ENCODE data around the gene B4GALT5.
A peak's percentile ranks its signal among the peaks of the same experiment; 100 is the strongest.
"Not testable (repeated sequence)": the region's sequence is repeated elsewhere in the genome, so short reads cannot be mapped to it uniquely, and the experiment has no call there.

The B4GALT5 gene

GRCh38 chr20:49677777-49678758 lies 35.6 kb downstream of the B4GALT5 start:
- no peak for DNase-seq

- peak; percentile 43 for DNase-seq
Measured at GRCh38 chr20:49676581-49677291, 36.9 kb downstream of the B4GALT5 start.

- peak; percentile 88 for DNase-seq
Measured at GRCh38 chr20:49675368-49676151, 38.1 kb downstream of the B4GALT5 start.

- DNase-seq, result peak; percentile 96
Measured at GRCh38 chr20:49674383-49675352, 39.0 kb downstream of the B4GALT5 start.

- DNase-seq, result no peak
Measured at GRCh38 chr20:49672096-49672664, 41.5 kb downstream of the B4GALT5 start.

GRCh38 chr20:49671433-49671832 lies 42.2 kb downstream of the B4GALT5 start:
- DNase-seq, result no peak

- no peak for DNase-seq
Measured at GRCh38 chr20:49669601-49670189, 44.0 kb downstream of the B4GALT5 start.

- not testable (repeated sequence) for DNase-seq
Measured at GRCh38 chr20:49668878-49669195, 44.8 kb downstream of the B4GALT5 start.

GRCh38 chr20:49668181-49668877 lies 45.3 kb downstream of the B4GALT5 start:
- peak; percentile 26 for DNase-seq

- no peak for DNase-seq
Measured at GRCh38 chr20:49666911-49667310, 46.8 kb downstream of the B4GALT5 start.

- DNase-seq, result no peak
Measured at GRCh38 chr20:49665796-49666195, 47.9 kb downstream of the B4GALT5 start.

- no peak for DNase-seq
Measured at GRCh38 chr20:49664612-49665313, 48.9 kb downstream of the B4GALT5 start.

- no peak for DNase-seq
Measured at GRCh38 chr20:49663112-49663511, 50.6 kb downstream of the B4GALT5 start.

GRCh38 chr20:49661560-49662329 lies 51.9 kb downstream of the B4GALT5 start:
- no peak for DNase-seq

GRCh38 chr20:49660912-49661311 lies 52.8 kb downstream of the B4GALT5 start:
- no peak for DNase-seq

GRCh38 chr20:49659056-49659455 lies 54.6 kb downstream of the B4GALT5 start:
- no peak for DNase-seq

GRCh38 chr20:49658508-49658907 lies 55.2 kb downstream of the B4GALT5 start:
- no peak for DNase-seq

GRCh38 chr20:49657118-49657901 lies 56.4 kb downstream of the B4GALT5 start:
- peak; percentile 18 for DNase-seq

All from kidney glomerular epithelial cell (primary cell).